HG03439 (cell line): ENCODE data around the gene HLA-DPB1.
"Not testable (repeated sequence)": the region's sequence is repeated elsewhere in the genome, so short reads cannot be mapped to it uniquely, and the experiment has no call there.

Experiments used
- ATAC-seq: cut with Tn5 transposase; IDR thresholded peaks from one replicate; pipeline ENCODE4 v1.9.1; 2021; ENCODE audit warnings: mild to moderate bottlenecking, moderate library complexity; ENCODE audit not compliant: unreplicated experiment

HLA-DPB1 gene

GRCh38 chr6:33101121-33101737 is 25.4 kb downstream of the HLA-DPB1 start:
- ATAC-seq: not testable (repeated sequence)

GRCh38 chr6:33103776-33104175 is 28.0 kb downstream of the HLA-DPB1 start:
- no peak for ATAC-seq

- no peak for ATAC-seq
Observed at GRCh38 chr6:33104887-33105286, 29.1 kb downstream of the HLA-DPB1 start.

GRCh38 chr6:33105386-33105785 is 29.6 kb downstream of the HLA-DPB1 start:
- ATAC-seq: no peak

- ATAC-seq: no peak
Observed at GRCh38 chr6:33105916-33106871, 30.4 kb downstream of the HLA-DPB1 start.

- ATAC-seq: no peak
Observed at GRCh38 chr6:33107641-33108040, 31.9 kb downstream of the HLA-DPB1 start.

- ATAC-seq: no peak
Observed at GRCh38 chr6:33108307-33108706, 32.5 kb downstream of the HLA-DPB1 start.

GRCh38 chr6:33112148-33112547 is 36.4 kb downstream of the HLA-DPB1 start:
- peak; percentile 84 for ATAC-seq

GRCh38 chr6:33113755-33114154 is 38.0 kb downstream of the HLA-DPB1 start:
- no peak for ATAC-seq

GRCh38 chr6:33114406-33114805 is 38.6 kb downstream of the HLA-DPB1 start:
- ATAC-seq: no peak

- ATAC-seq: no peak
Observed at GRCh38 chr6:33116417-33116816, 40.6 kb downstream of the HLA-DPB1 start.

GRCh38 chr6:33116841-33117711 is 41.3 kb downstream of the HLA-DPB1 start:
- no peak for ATAC-seq

GRCh38 chr6:33117811-33118277 is 42.1 kb downstream of the HLA-DPB1 start:
- no peak for ATAC-seq

- ATAC-seq: no peak
Observed at GRCh38 chr6:33118525-33119123, 42.8 kb downstream of the HLA-DPB1 start.

GRCh38 chr6:33120001-33120400 is 44.2 kb downstream of the HLA-DPB1 start:
- no peak for ATAC-seq

- ATAC-seq: no peak
Observed at GRCh38 chr6:33123181-33123580, 47.4 kb downstream of the HLA-DPB1 start.

- ATAC-seq: no peak
Observed at GRCh38 chr6:33123732-33124524, 48.1 kb downstream of the HLA-DPB1 start.

GRCh38 chr6:33124525-33124901 is 48.7 kb downstream of the HLA-DPB1 start:
- ATAC-seq: no peak

GRCh38 chr6:33124947-33125346 is 49.2 kb downstream of the HLA-DPB1 start:
- ATAC-seq: no peak
